Liver (tissue), 9 donors: Measurements from ENCODE around the gene APOBEC3G. TPM values are rescaled to one million over a fixed set of nuclear protein-coding genes. Genes with fewer than 3 reads are reported as not detected.
"Not testable (repeated sequence)": the region's sequence is repeated elsewhere in the genome, so short reads cannot be mapped to it uniquely, and the experiment has no call there.

Source experiments
- DNase-seq: peaks from one replicate; pipeline ENCODE4 v3.0.0-alpha.2; 2017; ENCODE audit warnings: low spot score
- H3K27ac ChIP-seq, 2 donors: one replicate each; pipeline ENCODE4 v1.7.0; 2013; ENCODE audit warnings: inconsistent platforms in 2 of 2, low read length in 2 of 2, control low read depth in 1 of 2, low read depth in 1 of 2, mild to moderate bottlenecking in 1 of 2
- H3K27me3 ChIP-seq, 4 donors: one replicate each; pipeline versions ENCODE4 v1.6.1 to v1.7.0; 2013; ENCODE audit warnings: low read length in 3 of 4, inconsistent platforms in 1 of 4, mild to moderate bottlenecking in 1 of 4, moderate library complexity in 1 of 4; ENCODE audit not compliant: control insufficient read depth in 4 of 4, insufficient read depth in 4 of 4
- H3K36me3 ChIP-seq, 4 donors: one replicate each; pipeline versions ENCODE4 v1.6.1 to v1.7.0; 2013; ENCODE audit warnings: low read length in 3 of 4, mild to moderate bottlenecking in 3 of 4, low read depth in 1 of 4, moderate library complexity in 1 of 4; ENCODE audit not compliant: control insufficient read depth in 4 of 4, insufficient read depth in 3 of 4
- H3K4me1 ChIP-seq, 4 donors: one replicate each; pipeline versions ENCODE4 v1.6.1 to v1.7.0; 2013; ENCODE audit warnings: low read length in 3 of 4, mild to moderate bottlenecking in 3 of 4, moderate library complexity in 1 of 4; ENCODE audit not compliant: control insufficient read depth in 4 of 4, insufficient read depth in 4 of 4
- H3K4me3 ChIP-seq, 3 donors: one replicate each; pipeline versions ENCODE4 v1.6.1 to v1.7.0; 2013; ENCODE audit warnings: low read length in 3 of 3, control low read depth in 1 of 3, low read depth in 1 of 3, mild to moderate bottlenecking in 1 of 3
- H3K9ac ChIP-seq, 2 donors: one replicate each; pipeline ENCODE4 v1.7.0; 2013; ENCODE audit warnings: low read length in 2 of 2, mild to moderate bottlenecking in 2 of 2, moderate library complexity in 2 of 2, control low read depth in 1 of 2, low read depth in 1 of 2
- H3K9me3 ChIP-seq, 4 donors: one replicate each; pipeline versions ENCODE4 v1.6.1 to v1.7.0; 2013; ENCODE audit warnings: low read length in 3 of 4; ENCODE audit not compliant: control insufficient read depth in 4 of 4
- FOXA2 ChIP-seq: IDR thresholded peaks from 2 replicates; pipeline ENCODE4 v1.6.1; 2016; ENCODE audit warnings: antibody characterized with exemption
- JUND ChIP-seq, 2 donors: IDR thresholded peaks; 2 replicates each; pipeline ENCODE4 v1.6.1; 2016; ENCODE audit warnings: antibody characterized with exemption in 2 of 2
- NR2F2 ChIP-seq: IDR thresholded peaks from 2 replicates; pipeline ENCODE4 v1.6.1; 2016; ENCODE audit warnings: antibody characterized with exemption
- RXRA ChIP-seq, 2 donors: IDR thresholded peaks; 2 replicates each; pipeline ENCODE4 v1.6.1; 2017 to 2018; ENCODE audit warnings: antibody characterized with exemption in 2 of 2, mild to moderate bottlenecking in 1 of 2
- TAF1 ChIP-seq: conservative IDR thresholded peaks from 2 replicates; pipeline ENCODE4 v1.6.1; 2016; ENCODE audit warnings: antibody characterized with exemption, mild to moderate bottlenecking
- WGBS: extraction: QIAGEN DNeasy Blood & Tissue Kit; methylation state at CpG from one replicate; pipeline ENCODE4 v1.1.7; 2013; 5-methylcytosine and 5-hydroxymethylcytosine counted together
- polyA plus RNA-seq, 2 donors: library from polyadenylated mRNA; stranded (reverse) in 1 of 2; unstranded in 1 of 2; fragments of 200-250 nt in 1 of 2; fragments of >200 nt in 1 of 2; fragmentation: Nextera tagmentation in 1 of 2; extraction: Ambion mirVana in 1 of 2; gene quantifications; one replicate each; pipeline versions ENCODE4 v1.2.1 to v1.2.3, GENCODE V29; 2013 to 2015
- total RNA-seq, 2 donors: library from RNA; depleted of rRNA; stranded (reverse); fragments of >200 nt; gene quantifications; one replicate each; pipeline ENCODE4 v1.2.3, GENCODE V29; 2014
- TF ChIP-seq, protein P1 (sequence below): IDR thresholded peaks from 2 replicates; pipeline ENCODE4 v1.6.1; 2016; ENCODE audit warnings: antibody characterized with exemption, mild to moderate bottlenecking
- TF ChIP-seq, protein P2 (sequence below): IDR thresholded peaks from 2 replicates; pipeline ENCODE4 v1.6.1; 2016; ENCODE audit warnings: antibody characterized with exemption
- donor health status: healthy.
- donor health status: healthy.
- donor health status: healthy.
- donor health status: healthy.
- donor health status: healthy.

APOBEC3G gene
- total and polyA plus RNA-seq, 4 donors = 1.9 to 9.2 (median 2.9) TPM

DNA sequence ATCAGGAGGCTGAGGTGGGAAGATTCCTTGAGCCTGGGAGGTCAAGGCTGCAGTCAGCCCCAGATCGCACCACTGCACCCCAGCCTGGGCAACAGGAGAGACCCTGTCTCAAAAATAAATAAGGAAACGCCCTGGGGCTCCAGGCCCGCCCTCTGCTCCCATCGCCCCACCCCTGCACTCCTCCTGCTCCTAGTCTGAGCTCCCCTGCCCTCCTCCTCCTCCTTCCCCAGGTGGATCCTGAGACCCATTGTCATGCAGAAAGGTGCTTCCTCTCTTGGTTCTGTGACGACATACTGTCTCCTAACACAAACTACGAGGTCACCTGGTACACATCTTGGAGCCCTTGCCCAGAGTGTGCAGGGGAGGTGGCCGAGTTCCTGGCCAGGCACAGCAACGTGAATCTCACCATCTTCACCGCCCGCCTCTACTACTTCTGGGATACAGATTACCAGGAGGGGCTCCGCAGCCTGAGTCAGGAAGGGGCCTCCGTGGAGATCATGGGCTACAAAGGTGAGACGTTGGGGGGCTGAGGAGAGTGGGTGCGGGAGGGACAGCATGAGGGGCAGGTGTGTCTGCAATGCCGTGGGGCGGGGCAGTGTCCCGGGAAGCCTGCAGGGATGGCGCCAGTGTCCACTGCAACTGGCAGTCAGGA is 25.1 kb upstream of the APOBEC3G start:
- not testable (repeated sequence) for H3K36me3 ChIP-seq, H3K4me3 ChIP-seq, H3K9me3 ChIP-seq, H3K4me1 ChIP-seq, H3K27ac ChIP-seq, H3K9ac ChIP-seq, DNase-seq, H3K27me3 ChIP-seq
- WGBS = 81% methylated on average over 16 of the region's 18 CpGs

DNA sequence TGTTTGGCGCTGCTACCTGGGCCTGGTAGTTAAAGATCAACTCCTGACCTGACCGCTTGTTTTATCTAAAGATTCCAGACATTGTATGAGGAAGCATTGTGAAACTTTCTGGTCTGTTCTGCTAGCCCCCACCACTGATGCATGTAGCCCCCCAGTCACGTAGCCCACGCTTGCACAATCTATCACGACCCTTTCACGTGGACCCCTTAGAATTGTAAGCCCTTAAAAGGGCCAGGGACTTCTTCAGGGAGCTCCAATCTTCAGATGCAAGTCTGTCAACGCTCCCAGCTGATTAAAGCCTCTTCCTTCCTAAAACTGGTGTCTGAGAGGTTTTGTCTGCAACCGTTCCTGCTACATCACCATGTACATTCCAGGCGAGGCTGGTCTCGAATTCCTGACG is 21.4 kb upstream of the APOBEC3G start:
- H3K4me3 ChIP-seq = no peak overlapping the region
- no peak overlapping the region for H3K9ac ChIP-seq
- H3K27me3 ChIP-seq = no peaks in the 10 kb centered on the region
- TF ChIP-seq TAF1 (no peak), JUND (IDR thresholded peaks at IDR 0.05) (no peak), NR2F2 (no peak), RXRA (IDR thresholded peaks at IDR 0.05) (no peak), FOXA2 (no peak)
- TF ChIP-seq, protein P1, sequence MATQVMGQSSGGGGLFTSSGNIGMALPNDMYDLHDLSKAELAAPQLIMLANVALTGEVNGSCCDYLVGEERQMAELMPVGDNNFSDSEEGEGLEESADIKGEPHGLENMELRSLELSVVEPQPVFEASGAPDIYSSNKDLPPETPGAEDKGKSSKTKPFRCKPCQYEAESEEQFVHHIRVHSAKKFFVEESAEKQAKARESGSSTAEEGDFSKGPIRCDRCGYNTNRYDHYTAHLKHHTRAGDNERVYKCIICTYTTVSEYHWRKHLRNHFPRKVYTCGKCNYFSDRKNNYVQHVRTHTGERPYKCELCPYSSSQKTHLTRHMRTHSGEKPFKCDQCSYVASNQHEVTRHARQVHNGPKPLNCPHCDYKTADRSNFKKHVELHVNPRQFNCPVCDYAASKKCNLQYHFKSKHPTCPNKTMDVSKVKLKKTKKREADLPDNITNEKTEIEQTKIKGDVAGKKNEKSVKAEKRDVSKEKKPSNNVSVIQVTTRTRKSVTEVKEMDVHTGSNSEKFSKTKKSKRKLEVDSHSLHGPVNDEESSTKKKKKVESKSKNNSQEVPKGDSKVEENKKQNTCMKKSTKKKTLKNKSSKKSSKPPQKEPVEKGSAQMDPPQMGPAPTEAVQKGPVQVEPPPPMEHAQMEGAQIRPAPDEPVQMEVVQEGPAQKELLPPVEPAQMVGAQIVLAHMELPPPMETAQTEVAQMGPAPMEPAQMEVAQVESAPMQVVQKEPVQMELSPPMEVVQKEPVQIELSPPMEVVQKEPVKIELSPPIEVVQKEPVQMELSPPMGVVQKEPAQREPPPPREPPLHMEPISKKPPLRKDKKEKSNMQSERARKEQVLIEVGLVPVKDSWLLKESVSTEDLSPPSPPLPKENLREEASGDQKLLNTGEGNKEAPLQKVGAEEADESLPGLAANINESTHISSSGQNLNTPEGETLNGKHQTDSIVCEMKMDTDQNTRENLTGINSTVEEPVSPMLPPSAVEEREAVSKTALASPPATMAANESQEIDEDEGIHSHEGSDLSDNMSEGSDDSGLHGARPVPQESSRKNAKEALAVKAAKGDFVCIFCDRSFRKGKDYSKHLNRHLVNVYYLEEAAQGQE = no peak
- TF ChIP-seq, protein P2, sequence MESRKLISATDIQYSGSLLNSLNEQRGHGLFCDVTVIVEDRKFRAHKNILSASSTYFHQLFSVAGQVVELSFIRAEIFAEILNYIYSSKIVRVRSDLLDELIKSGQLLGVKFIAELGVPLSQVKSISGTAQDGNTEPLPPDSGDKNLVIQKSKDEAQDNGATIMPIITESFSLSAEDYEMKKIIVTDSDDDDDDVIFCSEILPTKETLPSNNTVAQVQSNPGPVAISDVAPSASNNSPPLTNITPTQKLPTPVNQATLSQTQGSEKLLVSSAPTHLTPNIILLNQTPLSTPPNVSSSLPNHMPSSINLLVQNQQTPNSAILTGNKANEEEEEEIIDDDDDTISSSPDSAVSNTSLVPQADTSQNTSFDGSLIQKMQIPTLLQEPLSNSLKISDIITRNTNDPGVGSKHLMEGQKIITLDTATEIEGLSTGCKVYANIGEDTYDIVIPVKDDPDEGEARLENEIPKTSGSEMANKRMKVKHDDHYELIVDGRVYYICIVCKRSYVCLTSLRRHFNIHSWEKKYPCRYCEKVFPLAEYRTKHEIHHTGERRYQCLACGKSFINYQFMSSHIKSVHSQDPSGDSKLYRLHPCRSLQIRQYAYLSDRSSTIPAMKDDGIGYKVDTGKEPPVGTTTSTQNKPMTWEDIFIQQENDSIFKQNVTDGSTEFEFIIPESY = no peak
- DNase-seq = no peak
- H3K9me3 ChIP-seq = no peaks in the 10 kb centered on the region
- no peaks in the 10 kb centered on the region for H3K36me3 ChIP-seq
- WGBS = 93% methylated on average over 11 of the region's 11 CpGs
- H3K27ac ChIP-seq = no peak overlapping the region
- H3K4me1 ChIP-seq = peaks cover 0 to 2% (median 0%) of the 10 kb centered on the region in 4 donors

DNA sequence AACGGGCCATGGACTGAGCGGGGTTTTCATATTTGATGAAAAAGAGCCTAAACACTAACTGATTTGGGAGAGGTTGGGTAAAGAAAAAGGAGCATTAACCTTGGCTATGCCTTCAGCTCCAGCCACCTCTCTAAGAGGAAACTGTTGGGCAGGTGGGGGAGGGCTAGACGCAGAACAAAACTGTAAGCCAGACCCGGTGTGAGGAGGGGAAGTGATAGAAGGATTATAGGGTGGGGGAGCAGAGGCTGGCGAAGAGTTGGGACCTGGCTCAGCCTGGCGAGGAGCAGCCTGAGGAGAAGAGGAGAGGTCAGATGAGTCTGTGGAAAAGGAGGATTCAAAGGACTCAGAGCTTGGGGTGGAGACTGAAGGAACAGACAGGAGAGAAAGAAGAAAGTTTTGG is 15.8 kb upstream of the APOBEC3G start:
- H3K36me3 ChIP-seq, H3K9me3 ChIP-seq, DNase-seq, H3K9ac ChIP-seq, H3K27me3 ChIP-seq, H3K27ac ChIP-seq, H3K4me1 ChIP-seq, H3K4me3 ChIP-seq: not testable (repeated sequence)
- WGBS = 65% methylated on average over 6 of the region's 6 CpGs

GRCh38 chr22:39061951-39062350 is 15.1 kb upstream of the APOBEC3G start:
- DNase-seq = not testable (repeated sequence)

GRCh38 chr22:39063904-39064303 is 13.2 kb upstream of the APOBEC3G start:
- H3K4me1 ChIP-seq, H3K4me3 ChIP-seq, H3K27me3 ChIP-seq, H3K36me3 ChIP-seq, H3K27ac ChIP-seq, DNase-seq, H3K9ac ChIP-seq, H3K9me3 ChIP-seq: not testable (repeated sequence)
- WGBS = 88% methylated on average over 8 of the region's 8 CpGs

More at GRCh38 chr22:39061951-39062350, 15.1 kb upstream of the APOBEC3G start:
- not testable (repeated sequence) for H3K9ac ChIP-seq, H3K4me1 ChIP-seq, H3K4me3 ChIP-seq, H3K36me3 ChIP-seq, H3K9me3 ChIP-seq, H3K27me3 ChIP-seq, H3K27ac ChIP-seq
- WGBS = 83% methylated on average over 10 of the region's 10 CpGs

DNA sequence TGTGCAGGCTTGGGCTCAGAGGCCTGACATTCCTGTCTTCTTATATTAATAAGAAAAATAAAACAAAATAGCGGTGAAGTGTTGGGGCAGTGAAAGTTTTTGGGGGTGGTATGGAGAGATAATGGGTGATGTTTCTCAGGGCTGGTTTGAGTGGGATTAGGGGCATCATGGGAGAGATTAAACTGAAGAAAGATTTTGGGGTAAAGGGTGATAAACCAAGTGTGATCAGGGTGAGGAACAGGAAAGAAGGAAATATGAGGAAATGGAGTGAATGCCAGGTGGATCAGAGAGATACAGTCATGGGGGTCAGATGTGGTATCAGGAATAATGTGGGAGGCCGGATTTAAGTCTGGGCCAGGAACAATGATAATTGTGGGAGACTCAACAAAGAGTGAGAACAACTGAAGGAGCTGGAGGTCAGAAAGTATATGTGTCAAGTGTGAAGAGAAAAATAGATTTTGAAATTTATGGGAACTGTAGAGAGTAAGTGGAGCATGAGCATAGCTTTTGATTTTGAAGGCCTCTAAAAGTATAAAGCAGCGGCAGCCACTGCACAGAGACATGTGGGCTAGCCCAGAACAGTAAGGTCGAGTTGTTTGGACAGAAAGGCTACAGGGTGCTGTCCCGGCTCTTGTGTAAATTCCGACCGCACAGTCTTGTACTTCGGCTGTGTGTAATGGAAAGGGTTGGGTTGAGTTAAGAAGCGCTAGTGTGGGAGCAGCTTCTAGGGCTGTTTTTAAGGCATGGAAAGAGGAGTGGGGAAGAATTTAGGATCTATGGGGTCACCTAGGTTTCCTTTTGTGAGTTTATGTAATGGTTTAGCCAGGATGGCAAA is 10.4 kb upstream of the APOBEC3G start:
- 88% methylated on average over 9 of the region's 9 CpGs for WGBS
- not testable (repeated sequence) for H3K36me3 ChIP-seq, H3K9ac ChIP-seq, H3K4me1 ChIP-seq, H3K9me3 ChIP-seq, H3K27ac ChIP-seq, H3K27me3 ChIP-seq, H3K4me3 ChIP-seq, DNase-seq
